GM18520 (cell line): Measurements from ENCODE around the gene SELPLG.
"Not testable (repeated sequence)": the region's sequence is repeated elsewhere in the genome, so short reads cannot be mapped to it uniquely, and the experiment has no call there.

Experiments
- ATAC-seq: cut with Tn5 transposase; IDR thresholded peaks from one replicate; pipeline ENCODE4 v1.9.1; 2021; ENCODE audit not compliant: unreplicated experiment

The SELPLG gene

GRCh38 chr12:108620236-108620879 lies 13.3 kb downstream of the SELPLG start:
- no peak for ATAC-seq

- ATAC-seq = no peak
Observed at GRCh38 chr12:108619369-108620160, 14.1 kb downstream of the SELPLG start.

GRCh38 chr12:108618953-108619274 lies 14.8 kb downstream of the SELPLG start:
- not testable (repeated sequence) for ATAC-seq

GRCh38 chr12:108618079-108618952 lies 15.4 kb downstream of the SELPLG start:
- ATAC-seq = peak; percentile 28

GRCh38 chr12:108616941-108617858 lies 16.5 kb downstream of the SELPLG start:
- ATAC-seq = peak; percentile 77

GRCh38 chr12:108616359-108616758 lies 17.3 kb downstream of the SELPLG start:
- no peak for ATAC-seq

GRCh38 chr12:108615918-108616317 lies 17.8 kb downstream of the SELPLG start:
- ATAC-seq = no peak

GRCh38 chr12:108614639-108615038 lies 19.1 kb downstream of the SELPLG start:
- ATAC-seq = no peak

GRCh38 chr12:108614041-108614440 lies 19.7 kb downstream of the SELPLG start:
- no peak for ATAC-seq

GRCh38 chr12:108613548-108613947 lies 20.1 kb downstream of the SELPLG start:
- no peak for ATAC-seq

GRCh38 chr12:108612788-108613282 lies 20.9 kb downstream of the SELPLG start:
- no peak for ATAC-seq

GRCh38 chr12:108611884-108612415 lies 21.7 kb downstream of the SELPLG start:
- ATAC-seq = no peak

- no peak for ATAC-seq
Observed at GRCh38 chr12:108610856-108611605, 22.7 kb downstream of the SELPLG start.

GRCh38 chr12:108610336-108610815 lies 23.3 kb downstream of the SELPLG start:
- ATAC-seq = no peak

GRCh38 chr12:108609537-108610335 lies 24.0 kb downstream of the SELPLG start:
- no peak for ATAC-seq

- no peak for ATAC-seq
Observed at GRCh38 chr12:108608616-108609015, 25.1 kb downstream of the SELPLG start.

GRCh38 chr12:108607981-108608600 lies 25.6 kb downstream of the SELPLG start:
- no peak for ATAC-seq

GRCh38 chr12:108606492-108606891 lies 27.2 kb downstream of the SELPLG start:
- no peak for ATAC-seq
